GM10248 (cell line): ENCODE data around the gene IQSEC1.

ENCODE experiments used
- CTCF ChIA-PET: fragments of 300-600 bp; sonication (Branson Sonifier 250); formaldehyde crosslinking; extraction: SDS; loops from one replicate; lab custom pipeline; 2021; ENCODE audit warnings: antibody characterized with exemption; lab: Yijun Ruan, JAX
- POLR2A ChIA-PET: fragments of 350-650 bp; sonication (Branson Sonifier 250); formaldehyde crosslinking; extraction: SDS; loops from one replicate; lab custom pipeline; 2020; ENCODE audit warnings: antibody characterized with exemption; lab: Yijun Ruan, JAX
- DNase-seq: peaks from one replicate; pipeline ENCODE4 v3.0.0; 2012; ENCODE audit errors: extremely low spot score
- TF ChIP-seq, protein P1 (sequence below): IDR thresholded peaks from 2 replicates; pipeline ENCODE4 v1.5.1; 2012; ENCODE audit warnings: mild to moderate bottlenecking, low read depth; ENCODE audit errors: extremely low read depth, missing control alignments, control extremely low read depth

Gene IQSEC1

DNA sequence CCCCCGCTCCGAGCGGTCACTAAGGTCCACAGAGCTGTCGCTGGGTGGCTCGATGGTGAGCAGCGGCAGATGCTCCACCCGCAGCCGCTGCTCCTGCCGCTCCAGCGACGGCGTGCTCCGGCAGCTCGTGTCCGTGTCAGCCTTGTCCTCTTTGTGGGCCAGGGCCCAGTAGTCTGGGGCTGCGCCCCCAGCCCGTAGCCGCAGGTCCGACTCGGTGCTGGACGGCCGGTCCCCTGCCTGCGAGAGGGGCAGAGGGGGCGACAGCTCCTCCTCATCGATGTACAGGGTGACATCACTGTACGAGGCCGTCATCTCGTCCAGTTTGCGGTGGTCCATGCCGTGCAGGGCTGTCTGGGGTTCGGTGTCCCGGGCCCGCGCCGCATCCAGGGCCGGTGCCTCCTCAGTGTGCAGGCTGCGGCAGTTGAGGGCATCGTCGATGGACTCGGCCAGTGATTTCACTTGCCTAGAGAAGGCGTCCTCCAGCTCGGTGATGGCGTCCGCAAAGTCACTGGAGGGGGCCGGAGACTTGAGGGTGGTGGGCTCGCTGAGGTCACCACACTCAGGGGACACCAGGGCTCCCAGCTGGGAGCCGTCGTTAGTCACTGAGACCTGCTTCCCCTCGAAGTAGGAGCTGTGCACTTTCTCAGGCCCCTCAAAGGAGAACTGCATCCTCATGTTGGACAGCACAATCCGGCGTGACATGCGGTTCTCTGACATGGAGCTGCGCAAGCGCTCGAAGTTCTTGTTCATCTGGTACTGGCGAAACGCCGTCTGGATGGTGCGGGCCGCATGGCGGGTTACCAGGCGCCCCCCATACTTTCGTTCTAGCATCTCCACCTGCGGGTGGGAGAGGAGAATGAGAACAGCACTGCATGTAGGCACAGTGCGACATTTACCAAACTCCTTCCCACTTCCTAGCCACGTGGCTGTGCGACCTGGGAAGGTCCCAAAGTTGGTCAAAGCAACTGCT is 137.1 kb downstream of the IQSEC1 start:
- TF ChIP-seq, protein P1, sequence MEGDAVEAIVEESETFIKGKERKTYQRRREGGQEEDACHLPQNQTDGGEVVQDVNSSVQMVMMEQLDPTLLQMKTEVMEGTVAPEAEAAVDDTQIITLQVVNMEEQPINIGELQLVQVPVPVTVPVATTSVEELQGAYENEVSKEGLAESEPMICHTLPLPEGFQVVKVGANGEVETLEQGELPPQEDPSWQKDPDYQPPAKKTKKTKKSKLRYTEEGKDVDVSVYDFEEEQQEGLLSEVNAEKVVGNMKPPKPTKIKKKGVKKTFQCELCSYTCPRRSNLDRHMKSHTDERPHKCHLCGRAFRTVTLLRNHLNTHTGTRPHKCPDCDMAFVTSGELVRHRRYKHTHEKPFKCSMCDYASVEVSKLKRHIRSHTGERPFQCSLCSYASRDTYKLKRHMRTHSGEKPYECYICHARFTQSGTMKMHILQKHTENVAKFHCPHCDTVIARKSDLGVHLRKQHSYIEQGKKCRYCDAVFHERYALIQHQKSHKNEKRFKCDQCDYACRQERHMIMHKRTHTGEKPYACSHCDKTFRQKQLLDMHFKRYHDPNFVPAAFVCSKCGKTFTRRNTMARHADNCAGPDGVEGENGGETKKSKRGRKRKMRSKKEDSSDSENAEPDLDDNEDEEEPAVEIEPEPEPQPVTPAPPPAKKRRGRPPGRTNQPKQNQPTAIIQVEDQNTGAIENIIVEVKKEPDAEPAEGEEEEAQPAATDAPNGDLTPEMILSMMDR: no peak
- ChIA-PET POLR2A (no interaction called here), CTCF (interaction anchor here (1.2 to 3.3 kb wide), 2 partner anchors 12 to 59 kb away, joined by 3 to 12 read pairs; no protein-coding TSS in a partner anchor)
- DNase-seq: no peak

DNA sequence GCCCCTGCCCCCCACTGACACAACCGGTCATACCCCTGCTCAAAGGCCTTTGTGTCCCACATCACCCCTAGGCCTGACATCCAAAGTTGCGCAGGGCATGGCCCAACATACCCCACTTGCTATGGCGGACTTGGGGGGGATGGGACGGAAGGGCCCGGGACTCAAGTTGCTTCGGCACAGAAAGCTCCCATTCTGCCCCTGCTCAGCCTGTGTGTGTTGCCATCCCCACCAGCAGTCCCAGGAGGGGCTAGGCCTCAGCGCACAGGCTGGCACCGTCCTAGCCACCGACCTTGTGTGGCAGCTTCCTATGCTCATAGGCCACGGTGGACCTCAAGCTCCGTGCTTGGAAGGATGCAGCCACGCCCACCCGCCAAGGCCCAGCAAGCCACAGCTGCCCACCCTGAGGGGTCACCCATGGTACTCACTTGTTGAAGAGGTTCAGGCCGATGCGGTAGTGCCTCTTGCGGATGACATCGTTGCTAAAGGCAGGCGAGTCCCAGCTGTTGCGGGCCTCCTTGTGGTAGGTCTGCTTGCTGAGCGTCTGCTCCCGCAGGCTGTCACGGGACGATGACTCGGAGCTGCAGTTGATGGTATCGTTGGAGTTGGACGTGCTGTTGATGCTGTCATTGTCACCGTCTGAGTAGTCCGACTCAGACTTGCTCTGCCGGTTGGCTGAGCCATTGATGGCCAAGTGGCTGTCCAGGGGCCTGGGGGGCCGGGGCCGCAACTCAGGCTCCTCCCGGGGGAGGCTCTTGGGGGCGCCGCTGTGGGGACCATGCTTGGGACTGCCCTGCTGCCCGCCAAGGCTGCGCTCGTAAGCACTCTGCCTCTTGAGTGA is 138.0 kb downstream of the IQSEC1 start:
- TF ChIP-seq, protein P1: no peak
- CTCF ChIA-PET: interaction anchor here (3.3 kb wide), 1 partner anchor 13 kb away, joined by 12 read pairs; no protein-coding TSS in a partner anchor
- POLR2A ChIA-PET: no interaction called here
- no peak for DNase-seq

DNA sequence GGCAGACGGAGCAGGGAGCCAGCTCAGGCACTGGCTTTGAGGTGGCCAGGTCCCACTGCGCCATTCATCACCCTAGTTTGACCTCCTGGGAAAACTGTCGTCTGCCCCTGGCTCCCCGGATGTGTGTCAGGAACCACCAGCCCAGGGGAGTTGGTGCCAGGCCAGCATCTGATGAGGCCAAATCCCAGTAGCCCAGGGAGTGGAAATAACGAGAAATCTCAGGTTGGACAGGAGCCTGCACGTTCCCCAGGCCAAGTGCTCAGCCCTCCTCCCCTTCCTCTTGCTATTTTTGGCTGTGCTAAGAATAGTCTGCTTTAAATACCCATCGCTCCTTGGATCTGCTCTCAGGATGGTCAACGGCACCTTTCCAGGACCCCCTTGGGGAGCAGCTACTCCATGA is 138.8 kb downstream of the IQSEC1 start:
- CTCF ChIA-PET: interaction anchor here (3.3 kb wide), 1 partner anchor 14 kb away, joined by 12 read pairs; no protein-coding TSS in a partner anchor
- TF ChIP-seq, protein P1: no peak
- no peak for DNase-seq
- POLR2A ChIA-PET: no interaction called here

DNA sequence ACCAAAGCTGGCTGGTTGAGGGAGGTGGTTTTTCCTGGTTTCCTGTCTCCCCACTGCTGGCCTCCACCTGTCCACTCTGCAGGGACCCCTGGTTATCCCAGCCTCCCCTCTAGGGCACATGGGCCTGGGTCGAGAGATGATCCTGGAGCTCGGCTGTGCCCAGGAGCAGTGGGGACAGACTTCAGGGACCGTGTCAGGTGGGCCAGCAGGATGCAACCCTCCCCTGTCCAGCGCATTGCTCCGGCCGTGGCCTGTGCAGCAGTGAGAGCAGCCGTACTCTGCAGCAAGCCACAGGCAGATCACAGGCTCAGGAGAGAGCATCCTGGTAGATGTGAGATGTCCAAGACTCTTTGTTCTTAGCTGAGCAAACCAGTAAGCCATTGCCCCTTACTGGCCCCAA is 139.3 kb downstream of the IQSEC1 start:
- DNase-seq: no peak
- POLR2A ChIA-PET: no interaction called here
- TF ChIP-seq, protein P1: no peak
- CTCF ChIA-PET: no interaction called here

DNA sequence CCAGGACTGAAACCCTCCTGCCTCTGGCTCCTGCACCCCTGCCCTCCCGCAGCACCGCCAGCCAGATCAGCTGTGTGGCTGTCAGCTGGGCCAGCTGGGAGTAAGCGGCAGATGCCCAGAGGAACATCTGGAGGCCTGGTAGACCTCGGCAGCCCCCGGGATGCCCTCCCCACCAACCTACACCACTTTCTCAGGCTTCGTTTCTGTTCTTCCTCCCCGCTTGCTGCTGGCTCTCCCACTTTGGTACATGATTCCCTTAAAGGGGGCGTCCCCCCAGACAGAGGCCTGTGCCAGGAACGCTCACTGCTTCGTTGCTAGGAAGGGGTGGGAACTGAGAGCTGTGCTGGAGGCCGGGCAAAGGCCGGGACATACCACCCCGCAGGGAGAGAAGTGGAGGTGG is 140.5 kb downstream of the IQSEC1 start:
- CTCF ChIA-PET: interaction anchor here (2.9 kb wide), 1 partner anchor 9 kb away, joined by 8 read pairs; no protein-coding TSS in a partner anchor
- TF ChIP-seq, protein P1: no peak
- no peak for DNase-seq
- POLR2A ChIA-PET: no interaction called here

DNA sequence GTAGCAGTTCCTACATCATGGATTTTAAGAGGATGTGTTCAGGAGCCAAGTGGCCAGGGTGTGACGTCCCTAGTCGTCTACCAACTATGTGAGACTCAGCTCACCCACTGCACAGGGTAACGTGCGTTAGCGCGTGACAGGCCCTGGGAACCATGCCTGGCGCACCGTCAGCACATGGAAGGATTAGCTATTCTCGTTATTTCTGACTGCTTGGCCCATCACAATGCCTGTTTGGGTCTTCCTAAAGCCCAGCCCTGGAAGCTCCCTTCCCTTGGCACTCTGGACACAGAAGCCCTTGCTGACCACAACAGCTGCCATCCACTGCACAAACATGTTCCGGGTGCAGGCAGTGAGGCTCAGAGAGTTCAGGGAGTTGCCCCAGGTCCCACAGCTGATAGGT is 140.9 kb downstream of the IQSEC1 start:
- no peak for DNase-seq
- CTCF ChIA-PET: interaction anchor here (0.7 to 2.9 kb wide), 2 partner anchors 9 to 50 kb away, joined by 3 to 8 read pairs; no protein-coding TSS in a partner anchor
- TF ChIP-seq, protein P1: no peak
- POLR2A ChIA-PET: no interaction called here
